ENCODE data around the gene OPRPN.

OPRPN gene

DNA sequence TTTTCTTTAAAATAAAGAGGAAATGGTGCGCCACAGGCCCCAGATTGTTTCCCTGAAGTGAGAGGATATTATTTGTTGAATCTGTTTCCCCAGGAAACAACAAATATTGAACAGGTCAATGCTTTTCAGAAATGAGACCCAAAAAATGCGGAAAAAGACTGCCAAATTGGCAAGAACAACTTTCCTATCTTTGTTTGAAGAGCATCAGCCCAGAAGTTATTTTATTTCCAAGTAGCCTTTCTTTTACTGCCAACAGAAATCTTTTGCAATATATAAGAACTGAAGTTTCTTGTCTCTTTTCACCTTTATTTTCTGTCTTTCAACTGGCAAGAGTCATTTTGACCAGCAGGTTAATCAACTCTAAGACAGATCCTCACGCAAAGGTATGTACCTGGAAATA lies 37.3 kb upstream of the OPRPN start, which contains the start of gene SMR3A:
Gene SMR3A, plus strand, starts transcription at position 301 of the 400 bp plus-strand sequence. CDS start 1,356 bp downstream, outside the sequence.
- H3K4me2 ChIP-seq (ENCODE audit: low read length), result no peak within 1 kb of the TSS
- H3K9me2 ChIP-seq (ENCODE audit: low read depth, low read length), result no peaks in the 10 kb centered on the region
- H3K4me1 ChIP-seq (ENCODE audit: insufficient read depth, low read length, severe bottlenecking), result peaks cover 7% of the 10 kb centered on the region
- peak within 1 kb of the TSS; percentile 68; the same call in 1 of the 2 replicates for H2AFZ ChIP-seq (ENCODE audit: low read length)
- H3K27me3 ChIP-seq (ENCODE audit: insufficient read depth, low read length), result no peaks in the 10 kb centered on the region
- no peaks in the 10 kb centered on the region for H3F3A ChIP-seq (ENCODE audit: insufficient read depth, low read length)
- no peak within 1 kb of the TSS for H3K9ac ChIP-seq (ENCODE audit: low read length)
- no peaks in the 10 kb centered on the region for H3K36me3 ChIP-seq (ENCODE audit: insufficient read depth, low read length)
- TF ChIP-seq, protein P1, sequence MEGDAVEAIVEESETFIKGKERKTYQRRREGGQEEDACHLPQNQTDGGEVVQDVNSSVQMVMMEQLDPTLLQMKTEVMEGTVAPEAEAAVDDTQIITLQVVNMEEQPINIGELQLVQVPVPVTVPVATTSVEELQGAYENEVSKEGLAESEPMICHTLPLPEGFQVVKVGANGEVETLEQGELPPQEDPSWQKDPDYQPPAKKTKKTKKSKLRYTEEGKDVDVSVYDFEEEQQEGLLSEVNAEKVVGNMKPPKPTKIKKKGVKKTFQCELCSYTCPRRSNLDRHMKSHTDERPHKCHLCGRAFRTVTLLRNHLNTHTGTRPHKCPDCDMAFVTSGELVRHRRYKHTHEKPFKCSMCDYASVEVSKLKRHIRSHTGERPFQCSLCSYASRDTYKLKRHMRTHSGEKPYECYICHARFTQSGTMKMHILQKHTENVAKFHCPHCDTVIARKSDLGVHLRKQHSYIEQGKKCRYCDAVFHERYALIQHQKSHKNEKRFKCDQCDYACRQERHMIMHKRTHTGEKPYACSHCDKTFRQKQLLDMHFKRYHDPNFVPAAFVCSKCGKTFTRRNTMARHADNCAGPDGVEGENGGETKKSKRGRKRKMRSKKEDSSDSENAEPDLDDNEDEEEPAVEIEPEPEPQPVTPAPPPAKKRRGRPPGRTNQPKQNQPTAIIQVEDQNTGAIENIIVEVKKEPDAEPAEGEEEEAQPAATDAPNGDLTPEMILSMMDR (IDR thresholded peaks at IDR 0.05; ENCODE audit: low read length), result no peak
- no peak for TF ChIP-seq EZH2 (IDR thresholded peaks at IDR 0.05; ENCODE audit: borderline replicate concordance, low read length)
- H3K4me3 ChIP-seq (ENCODE audit: low read depth, low read length, poor library complexity, severe bottlenecking), result no peak within 1 kb of the TSS
- H3K27ac ChIP-seq (ENCODE audit: low read depth, low read length, poor library complexity, severe bottlenecking), result no peak within 1 kb of the TSS
- no peaks in the 10 kb centered on the region for H4K20me1 ChIP-seq (ENCODE audit: insufficient read depth, low read length)
- H3K79me2 ChIP-seq (ENCODE audit: insufficient read depth, low read length), result no peaks in the 10 kb centered on the region
- H3K9me3 ChIP-seq (ENCODE audit: low read length), result no peaks in the 10 kb centered on the region

DNA sequence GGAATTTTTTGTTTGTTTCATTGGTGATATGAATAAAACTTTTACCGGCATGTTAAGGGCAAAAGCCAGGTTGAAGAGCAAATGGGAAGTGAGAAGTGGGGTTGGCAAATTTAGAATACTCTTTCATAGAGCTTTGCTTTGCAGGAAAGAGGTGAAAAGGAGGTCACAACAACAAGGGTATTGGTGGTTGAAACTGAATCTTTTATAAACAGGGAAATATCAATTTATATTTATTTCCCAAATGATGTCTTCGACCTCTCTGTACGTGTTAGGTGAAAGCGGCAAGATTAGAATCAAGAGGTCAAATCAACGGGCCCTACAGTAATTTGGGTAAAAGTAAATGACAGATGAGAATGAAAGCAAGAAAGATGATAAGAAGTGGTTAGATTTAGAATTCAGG lies 33.7 kb upstream of the OPRPN start:
- H3K27ac ChIP-seq (ENCODE audit: low read depth, low read length, poor library complexity, severe bottlenecking), result no peak overlapping the region
- no peaks in the 10 kb centered on the region for H3K9me2 ChIP-seq (ENCODE audit: low read depth, low read length)
- TF ChIP-seq, protein P1 (IDR thresholded peaks at IDR 0.05; ENCODE audit: low read length), result no peak
- no peak for TF ChIP-seq EZH2 (IDR thresholded peaks at IDR 0.05; ENCODE audit: borderline replicate concordance, low read length)
- no peaks in the 10 kb centered on the region for H3K36me3 ChIP-seq (ENCODE audit: insufficient read depth, low read length)
- peaks cover 7% of the 10 kb centered on the region for H3K4me1 ChIP-seq (ENCODE audit: insufficient read depth, low read length, severe bottlenecking)
- no peaks in the 10 kb centered on the region for H3K27me3 ChIP-seq (ENCODE audit: insufficient read depth, low read length)
- no peaks in the 10 kb centered on the region for H3K9me3 ChIP-seq (ENCODE audit: low read length)
- H2AFZ ChIP-seq (ENCODE audit: low read length), result no peak overlapping the region
- H3K9ac ChIP-seq (ENCODE audit: low read length), result no peak overlapping the region
- no peaks in the 10 kb centered on the region for H3F3A ChIP-seq (ENCODE audit: insufficient read depth, low read length)
- no peaks in the 10 kb centered on the region for H3K79me2 ChIP-seq (ENCODE audit: insufficient read depth, low read length)
- no peak overlapping the region for H3K4me2 ChIP-seq (ENCODE audit: low read length)
- H4K20me1 ChIP-seq (ENCODE audit: insufficient read depth, low read length), result no peaks in the 10 kb centered on the region
- H3K4me3 ChIP-seq (ENCODE audit: low read depth, low read length, poor library complexity, severe bottlenecking), result no peak overlapping the region

DNA sequence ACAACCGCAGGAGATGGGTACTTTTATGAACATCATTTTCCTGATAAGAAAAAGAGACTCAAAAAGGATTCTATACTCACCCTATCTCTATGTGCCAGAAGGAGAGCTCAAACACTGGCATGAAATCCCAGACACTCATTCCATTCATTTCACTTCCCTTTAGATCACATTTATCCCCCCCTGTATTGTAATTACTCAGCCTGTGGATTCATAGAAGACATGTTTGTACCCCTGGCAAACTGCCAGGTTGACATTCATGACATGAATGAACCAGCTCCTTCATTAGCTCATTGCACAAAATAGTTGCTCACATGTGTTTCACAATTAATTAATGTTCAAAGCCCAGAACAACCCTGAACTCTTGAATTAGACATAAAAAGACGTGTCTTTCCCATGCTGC lies 32.3 kb upstream of the OPRPN start:
- H3F3A ChIP-seq (ENCODE audit: insufficient read depth, low read length), result no peaks in the 10 kb centered on the region
- no peaks in the 10 kb centered on the region for H3K27me3 ChIP-seq (ENCODE audit: insufficient read depth, low read length)
- no peaks in the 10 kb centered on the region for H3K9me3 ChIP-seq (ENCODE audit: low read length)
- H3K36me3 ChIP-seq (ENCODE audit: insufficient read depth, low read length), result no peaks in the 10 kb centered on the region
- H3K27ac ChIP-seq (ENCODE audit: low read depth, low read length, poor library complexity, severe bottlenecking), result no peak overlapping the region
- no peaks in the 10 kb centered on the region for H4K20me1 ChIP-seq (ENCODE audit: insufficient read depth, low read length)
- H3K4me1 ChIP-seq (ENCODE audit: insufficient read depth, low read length, severe bottlenecking), result peaks cover 7% of the 10 kb centered on the region
- no peaks in the 10 kb centered on the region for H3K79me2 ChIP-seq (ENCODE audit: insufficient read depth, low read length)
- no peaks in the 10 kb centered on the region for H3K9me2 ChIP-seq (ENCODE audit: low read depth, low read length)
- H3K4me2 ChIP-seq (ENCODE audit: low read length), result no peak overlapping the region
- TF ChIP-seq EZH2 (IDR thresholded peaks at IDR 0.05; ENCODE audit: borderline replicate concordance, low read length), result no peak
- TF ChIP-seq, protein P1 (IDR thresholded peaks at IDR 0.05; ENCODE audit: low read length), result no peak
- no peak overlapping the region for H3K4me3 ChIP-seq (ENCODE audit: low read depth, low read length, poor library complexity, severe bottlenecking)
- H2AFZ ChIP-seq (ENCODE audit: low read length), result no peak overlapping the region
- H3K9ac ChIP-seq (ENCODE audit: low read length), result no peak overlapping the region
